ENCODE data around the gene PHC2. TPM values are rescaled to one million over a fixed set of nuclear protein-coding genes. Genes with fewer than 3 reads are reported as not detected.

Gene PHC2
- polyA plus RNA-seq, 1 donor from 2014 or later: 171 TPM

DNA sequence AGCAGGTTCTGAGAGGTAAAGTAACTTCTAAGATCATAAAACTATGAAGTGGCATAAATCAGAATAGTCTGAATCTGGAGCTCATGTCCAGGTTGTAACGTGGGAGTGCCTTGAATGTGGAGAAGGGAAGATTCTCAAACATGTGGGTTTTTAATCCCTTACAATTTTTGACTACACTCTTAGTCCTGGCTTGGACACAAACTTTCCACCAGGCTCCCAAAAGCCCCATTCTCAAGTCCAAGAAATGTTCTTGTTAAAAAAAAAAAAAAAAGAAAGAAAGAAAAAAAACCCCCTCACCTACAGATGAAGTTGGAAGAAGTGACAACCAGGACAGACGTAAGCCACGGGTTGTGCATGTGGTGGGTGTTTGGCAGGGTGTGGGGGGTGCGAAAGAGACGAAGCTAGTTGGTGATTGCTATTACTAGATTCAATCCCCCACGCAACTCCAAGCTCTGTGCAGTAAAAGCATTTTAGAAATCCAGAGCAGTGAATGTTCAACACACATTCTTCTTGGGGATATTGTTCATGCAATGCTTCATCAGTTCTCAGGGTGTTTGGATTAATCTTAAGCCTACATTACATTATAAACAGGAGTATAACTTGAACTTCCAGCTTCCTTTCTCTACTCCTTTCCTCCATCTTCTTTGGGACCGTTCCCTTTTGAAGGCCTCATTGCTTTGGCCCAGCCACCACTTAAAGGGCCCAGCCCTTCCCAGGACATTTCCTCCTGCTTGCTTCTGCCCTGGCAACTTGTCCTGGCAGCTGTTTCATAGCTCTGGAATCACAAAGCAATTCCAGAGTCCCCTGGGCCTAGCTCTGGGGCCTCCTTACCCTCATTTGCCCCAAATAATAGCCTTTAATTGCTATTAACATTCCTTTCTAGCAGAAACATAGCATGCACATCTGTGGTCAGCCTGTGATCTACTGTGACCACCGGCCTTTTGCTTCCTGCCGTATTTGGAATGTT lies 41.8 kb downstream of the PHC2 start:
- Histone ChIP-seq H2AFZ (ENCODE audit: low read depth, low read length) (no peak overlapping the region), H3K36me3 (ENCODE audit: insufficient read depth, low read length) (peaks cover 17% of the 10 kb centered on the region), H3K9ac (ENCODE audit: low read length) (peak overlapping the region; percentile 18), H3K27me3 (ENCODE audit: insufficient read depth, low read depth, low read length) (no peaks in the 10 kb centered on the region), H3K4me2 (ENCODE audit: low read length) (peak overlapping the region; percentile 75), H3K9me2 (ENCODE audit: insufficient read depth, low read length) (no peaks in the 10 kb centered on the region), H3K79me2 (replicated peaks; ENCODE audit: insufficient read depth, low read length) (peaks cover 76% of the 10 kb centered on the region), H3F3A (ENCODE audit: insufficient read depth, low read length, poor library complexity, severe bottlenecking) (peaks cover 15% of the 10 kb centered on the region), H4K20me1 (ENCODE audit: insufficient read depth) (no peaks in the 10 kb centered on the region), H3K27ac (ENCODE audit: low read length) (peak overlapping the region; percentile 18), H3K4me3 (ENCODE audit: low read length) (peak overlapping the region; percentile 71), H3K9me3 (ENCODE audit: low read length) (peaks cover 8% of the 10 kb centered on the region)
- TF ChIP-seq MXI1 (conservative IDR thresholded peaks at IDR 0.05; ENCODE audit: poor library complexity, severe bottlenecking) (no peak), TAF1 (IDR thresholded peaks at IDR 0.05; ENCODE audit: low read depth) (no peak), CTCF (IDR thresholded peaks at IDR 0.05; ENCODE audit: poor library complexity, severe bottlenecking) (no peak), SMC3 (conservative IDR thresholded peaks at IDR 0.05; ENCODE audit: poor library complexity) (no peak), POLR2AphosphoS5 (IDR thresholded peaks at IDR 0.05) (no peak), REST (IDR thresholded peaks at IDR 0.05; ENCODE audit: borderline replicate concordance) (no peak), EP300 (conservative IDR thresholded peaks at IDR 0.05; ENCODE audit: poor library complexity, severe bottlenecking) (no peak), RAD21 (conservative IDR thresholded peaks at IDR 0.05) (no peak), EZH2 (IDR thresholded peaks at IDR 0.05; ENCODE audit: borderline replicate concordance, insufficient read depth, low read length, poor library complexity, severe bottlenecking) (no peak)

DNA sequence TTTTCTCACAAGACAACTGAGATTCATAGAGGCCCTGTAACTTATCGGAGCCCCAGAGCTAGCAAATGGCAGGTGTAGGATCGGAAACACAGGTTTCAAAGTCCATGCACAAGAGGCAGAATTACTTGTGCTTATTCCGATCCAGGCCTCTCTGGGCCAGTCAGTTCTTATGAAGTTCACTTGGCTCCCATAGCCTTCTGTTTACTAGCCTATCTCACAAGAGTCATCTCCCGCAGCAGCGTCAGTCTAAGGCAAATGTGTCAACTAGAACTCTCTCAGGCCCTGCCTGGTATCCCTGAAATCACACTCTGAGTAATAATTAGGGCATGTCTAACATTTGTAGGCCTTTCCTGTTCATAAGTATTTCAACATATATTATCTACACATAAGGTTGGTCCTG lies 43.3 kb downstream of the PHC2 start:
- H3K4me3 ChIP-seq (ENCODE audit: low read length): peak overlapping the region; percentile 44
- no peak for TF ChIP-seq TAF1 (IDR thresholded peaks at IDR 0.05; ENCODE audit: low read depth)
- H4K20me1 ChIP-seq (ENCODE audit: insufficient read depth): no peaks in the 10 kb centered on the region
- H3K4me2 ChIP-seq (ENCODE audit: low read length): no peak overlapping the region
- peaks cover 90% of the 10 kb centered on the region for H3K79me2 ChIP-seq (replicated peaks; ENCODE audit: insufficient read depth, low read length)
- H3F3A ChIP-seq (ENCODE audit: insufficient read depth, low read length, poor library complexity, severe bottlenecking): peaks cover 8% of the 10 kb centered on the region
- H3K36me3 ChIP-seq (ENCODE audit: insufficient read depth, low read length): peaks cover 17% of the 10 kb centered on the region
- no peak overlapping the region for H3K9ac ChIP-seq (ENCODE audit: low read length)
- H2AFZ ChIP-seq (ENCODE audit: low read depth, low read length): no peak overlapping the region
- no peak overlapping the region for H3K27ac ChIP-seq (ENCODE audit: low read length)
- H3K27me3 ChIP-seq (ENCODE audit: insufficient read depth, low read depth, low read length): no peaks in the 10 kb centered on the region
- peaks cover 8% of the 10 kb centered on the region for H3K9me3 ChIP-seq (ENCODE audit: low read length)
- H3K9me2 ChIP-seq (ENCODE audit: insufficient read depth, low read length): no peaks in the 10 kb centered on the region

Measured in neural cell (in vitro differentiated cells).